HS-27A (cell line): ENCODE measurements around the gene MYBPHL.

Experiments used
- DNase-seq: peaks from one replicate; pipeline ENCODE4 v3.0.0-alpha.2; 2012; ENCODE audit warnings: low read depth, missing footprints

MYBPHL gene

DNA sequence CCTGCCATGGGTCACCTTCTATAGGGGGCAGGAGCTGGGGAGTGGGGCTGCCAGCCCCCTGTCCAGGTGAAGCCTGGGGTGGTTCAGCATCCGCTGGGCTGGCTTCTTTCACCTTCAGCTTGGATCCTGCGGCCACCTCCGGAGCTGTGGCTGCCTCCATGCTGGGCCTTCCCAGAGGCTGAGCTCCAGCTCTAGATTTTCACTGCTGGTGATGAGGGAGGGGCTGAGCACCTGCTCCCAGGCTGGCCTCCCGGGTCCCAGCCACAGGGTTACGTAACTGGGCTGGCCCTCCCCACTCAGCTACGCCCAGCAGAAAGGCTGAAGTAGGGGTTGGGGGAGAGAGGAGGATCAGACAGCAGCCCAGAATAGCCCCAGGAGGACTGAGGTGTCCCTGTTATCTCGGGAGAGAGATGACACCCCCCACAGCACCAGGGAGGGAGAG is at the start of gene MYBPHL:
Gene MYBPHL (minus strand): TSS at position 180 of the 442 bp plus-strand sequence. CDS start 20 bp downstream, at position 160.
- DNase-seq, result no peak

GRCh38 chr1:109356505-109356904 is 49.7 kb upstream of the MYBPHL start:
- no peak for DNase-seq

DNA sequence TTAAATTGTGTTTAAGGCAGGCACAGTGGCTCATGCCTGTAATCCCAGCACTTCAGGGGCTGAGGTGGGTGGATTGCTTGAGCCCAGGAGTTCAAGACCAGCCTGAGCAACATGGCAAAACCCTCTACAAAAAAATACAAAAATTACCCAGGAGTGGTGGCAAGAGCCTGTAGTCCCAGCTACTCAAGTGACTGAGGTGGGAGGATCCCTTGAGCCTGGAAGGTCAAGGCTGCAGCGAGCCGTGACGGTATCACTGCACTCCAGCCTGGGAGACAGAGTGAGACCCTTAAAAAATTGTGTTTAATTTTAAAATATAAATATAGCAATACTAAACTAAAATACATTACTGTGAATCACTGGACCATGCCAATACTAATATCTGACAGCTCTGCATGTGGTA is 48.1 kb upstream of the MYBPHL start:
- DNase-seq, result no peak

DNA sequence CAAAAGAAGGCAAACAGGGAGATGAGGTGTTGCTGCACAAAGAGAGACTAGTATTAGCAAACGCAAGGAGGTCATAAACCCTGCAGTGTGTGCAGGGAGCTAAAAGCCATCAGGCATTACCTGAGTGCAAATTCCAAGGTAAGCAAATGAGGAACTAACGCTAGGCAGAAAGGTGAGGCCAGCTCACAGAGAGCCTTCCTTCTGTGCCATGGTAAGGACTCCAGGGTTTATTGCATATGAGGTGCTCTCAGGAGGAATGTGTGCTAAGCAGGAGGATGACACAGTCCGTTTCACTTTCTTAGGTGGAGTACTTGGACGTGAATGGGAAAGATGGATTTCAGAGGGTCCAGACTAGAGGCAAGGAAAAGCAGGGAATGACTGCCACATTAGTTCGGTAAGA is 44.6 kb upstream of the MYBPHL start:
- no peak for DNase-seq

DNA sequence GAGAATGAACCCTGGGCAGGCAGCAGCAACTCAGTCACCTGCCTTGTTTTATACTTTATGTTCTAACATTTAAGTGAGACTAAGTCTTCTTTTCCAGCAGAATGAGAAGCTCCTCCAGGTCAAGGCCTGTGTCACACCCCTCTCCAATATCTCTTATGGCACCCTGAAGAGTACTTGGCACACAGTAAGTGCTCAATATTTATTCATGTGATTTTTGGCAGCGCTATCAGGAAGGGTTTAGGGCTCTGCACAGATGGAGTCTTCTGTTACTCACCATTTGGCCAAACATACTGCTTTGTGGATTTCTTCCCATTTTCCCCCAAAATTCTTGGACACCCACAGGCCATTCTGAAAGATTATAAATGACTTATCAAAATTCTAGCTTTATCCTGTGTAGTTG is 43.8 kb upstream of the MYBPHL start:
- no peak for DNase-seq

GRCh38 chr1:109350182-109350581 is 43.4 kb upstream of the MYBPHL start:
- no peak for DNase-seq

- DNase-seq, result no peak
Measured at GRCh38 chr1:109347511-109347910, 40.7 kb upstream of the MYBPHL start.

- no peak for DNase-seq
Measured at GRCh38 chr1:109341944-109342930, 35.4 kb upstream of the MYBPHL start.

- no peak for DNase-seq
Measured at GRCh38 chr1:109338608-109339007, 31.8 kb upstream of the MYBPHL start.

GRCh38 chr1:109338091-109338490 is 31.3 kb upstream of the MYBPHL start:
- DNase-seq, result no peak

DNA sequence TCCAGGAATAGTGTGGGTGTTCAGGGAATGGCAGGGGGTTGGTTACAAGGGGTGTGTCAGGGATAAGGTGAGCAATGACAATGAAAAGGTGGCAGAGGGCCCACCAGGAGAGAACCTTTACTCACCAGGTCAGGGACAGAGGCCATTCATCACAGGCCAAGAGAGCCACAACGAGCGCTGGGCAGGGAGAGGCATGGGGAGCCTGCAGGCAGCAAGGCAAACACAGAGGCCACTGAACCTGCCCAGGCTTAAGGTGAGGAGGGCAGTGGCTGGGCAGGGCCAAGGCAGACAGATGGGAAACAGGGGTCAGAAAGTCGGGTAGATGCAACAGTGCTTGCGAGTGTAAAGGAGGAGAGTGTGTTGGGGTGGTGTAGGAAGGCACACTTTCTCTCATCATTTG is 28.3 kb upstream of the MYBPHL start:
- DNase-seq, result no peak

- DNase-seq, result no peak
Measured at GRCh38 chr1:109331113-109331512, 24.3 kb upstream of the MYBPHL start.

GRCh38 chr1:109327285-109327684 is 20.5 kb upstream of the MYBPHL start:
- no peak for DNase-seq

- DNase-seq, result no peak
Measured at GRCh38 chr1:109322974-109323373, 16.2 kb upstream of the MYBPHL start.

GRCh38 chr1:109319114-109319513 is 12.3 kb upstream of the MYBPHL start:
- no peak for DNase-seq

DNA sequence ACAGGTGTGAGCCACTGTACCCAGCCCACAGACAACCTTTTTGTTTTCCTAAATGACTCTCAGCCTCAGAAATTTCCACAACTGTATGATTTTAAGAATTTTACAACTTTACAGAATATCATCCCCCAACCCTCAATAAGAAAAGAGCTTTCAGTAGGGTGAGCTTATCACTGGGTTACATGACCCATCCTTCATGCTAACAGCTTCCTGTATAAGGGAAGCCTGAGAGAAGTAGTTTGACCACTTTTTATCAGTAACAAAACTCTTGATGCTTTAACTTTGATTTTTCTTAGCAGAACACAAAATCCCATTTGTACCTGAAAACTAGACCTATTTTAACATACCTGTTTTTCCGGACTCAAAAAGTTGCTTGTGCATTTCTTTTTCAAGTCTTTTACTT is 9.7 kb upstream of the MYBPHL start:
- no peak for DNase-seq

GRCh38 chr1:109315288-109315687 is 8.5 kb upstream of the MYBPHL start:
- DNase-seq, result no peak

DNA sequence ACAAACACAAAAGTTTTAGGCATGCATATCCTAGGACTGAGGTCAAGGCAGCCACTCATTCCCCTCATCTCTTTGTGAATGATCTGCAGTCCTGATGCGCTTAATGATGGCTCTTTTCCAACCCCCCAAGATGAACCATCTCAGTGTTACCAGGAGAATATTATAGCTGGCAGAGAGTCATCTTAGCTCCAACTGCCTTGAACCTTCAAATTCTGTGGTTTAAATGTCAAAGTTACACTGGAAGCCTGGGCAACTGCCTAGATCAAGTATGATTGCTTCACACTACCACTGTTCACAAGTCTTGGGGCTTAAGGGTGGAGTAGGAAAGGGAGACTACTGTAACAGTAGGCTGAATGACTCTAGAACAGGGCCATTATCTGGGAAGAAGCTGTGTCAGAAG is 8.0 kb upstream of the MYBPHL start:
- DNase-seq, result no peak

- DNase-seq, result no peak
Measured at GRCh38 chr1:109312978-109313775, 6.4 kb upstream of the MYBPHL start.

DNA sequence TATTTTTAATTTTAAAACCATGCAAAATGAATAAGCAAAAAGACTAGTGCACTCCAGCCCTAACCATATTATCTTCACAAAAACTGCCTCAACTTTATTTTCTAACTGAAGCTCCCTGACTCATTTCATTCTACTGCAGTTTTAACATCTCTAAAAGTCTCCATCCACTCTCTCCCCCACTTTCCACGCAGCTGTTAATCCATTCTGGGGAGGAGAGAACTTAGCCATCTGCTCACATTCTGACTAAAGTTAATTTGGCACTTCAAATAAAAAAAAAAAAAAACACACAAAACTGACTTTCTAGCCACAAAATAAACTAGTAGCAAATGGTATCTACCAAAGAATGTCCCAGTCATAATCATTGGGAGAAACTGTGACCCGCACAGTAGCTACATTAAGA is 5.4 kb upstream of the MYBPHL start:
- DNase-seq, result no peak

- no peak for DNase-seq
Measured at GRCh38 chr1:109309347-109309746, 2.5 kb upstream of the MYBPHL start.

DNA sequence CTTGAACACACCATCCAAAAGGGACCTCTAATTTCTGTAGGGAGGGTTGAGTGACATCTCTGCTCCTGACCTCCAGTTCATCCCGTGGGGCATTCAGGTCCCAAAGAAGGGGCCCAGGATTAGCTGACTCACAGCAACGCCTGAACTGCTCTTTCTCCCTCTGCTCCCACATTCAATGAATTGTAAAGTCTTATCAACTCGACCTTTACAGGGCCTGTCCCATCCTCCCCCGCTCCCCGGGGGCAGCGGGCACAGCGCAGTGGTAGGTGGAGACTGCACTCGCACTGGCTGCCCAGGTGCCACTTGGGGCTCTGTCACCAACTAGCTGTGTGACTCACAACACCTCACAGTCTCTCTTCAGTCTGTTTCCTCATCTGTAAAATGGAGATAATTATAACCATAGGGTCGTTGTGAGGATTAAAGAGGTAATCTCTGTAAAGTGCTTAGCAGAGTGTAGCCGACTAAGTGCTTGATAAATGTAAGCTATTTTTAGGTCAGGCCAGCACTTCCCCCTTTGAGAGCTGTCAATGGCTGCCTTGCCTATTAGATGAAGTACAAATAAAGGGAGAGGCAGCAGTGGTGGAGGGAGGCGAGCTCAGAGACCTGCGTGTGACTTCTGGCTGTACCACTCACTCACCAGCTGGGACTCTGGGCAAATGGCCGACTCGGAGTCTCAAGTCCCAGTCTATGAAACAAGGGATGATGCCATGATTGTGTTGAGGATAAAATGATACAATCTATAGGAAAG is 637 bp upstream of the MYBPHL start:
- no peak for DNase-seq
